Panc1 (cell line): ENCODE results near the gene ROBO1. TPM values are rescaled to one million over a fixed set of nuclear protein-coding genes. Genes with fewer than 3 reads are reported as not detected.

Source experiments
- ATAC-seq: fragments of 200-7000 bp; cut with Tn5 transposase; 2 replicates; pipeline ENCODE4 v1.9.1; 2020; ENCODE audit warnings: mild to moderate bottlenecking, moderate library complexity
- BruUV-seq: library from RNA; stranded (reverse); fragments of 400-500 nt; replicated peaks from 2 replicates; lab custom pipeline; 2021; lab: Mats Ljungman, UMichigan
- CTCF ChIA-PET: fragments of 300-600 bp; sonication (Branson Sonifier 250); formaldehyde crosslinking; loops from one replicate; lab custom pipeline; 2022; ENCODE audit warnings: antibody characterized with exemption; lab: Charles Lee
- POLR2A ChIA-PET: fragments of 300-600 bp; sonication (Branson Sonifier 250); formaldehyde crosslinking; loops from one replicate; lab custom pipeline; 2022; ENCODE audit warnings: antibody characterized with exemption; lab: Charles Lee
- DNase-seq: peaks from one replicate; pipeline ENCODE4 v3.0.0-alpha.2; 2010; ENCODE audit warnings: low read depth, low spot score
- H3K27ac ChIP-seq: 2 replicates; pipeline ENCODE4 v1.5.1; 2011; ENCODE audit warnings: mild to moderate bottlenecking, low read length, inconsistent platforms
- H3K27me3 ChIP-seq: fragments of 200-500 bp; sonication (Bioruptor generic); 2 replicates; pipeline ENCODE4 v1.6.0; 2014; ENCODE audit warnings: low read length, inconsistent platforms; ENCODE audit not compliant: control insufficient read depth, insufficient read depth
- H3K36me3 ChIP-seq: fragments of 200-500 bp; sonication (Bioruptor generic); 2 replicates; pipeline ENCODE4 v1.5.1; 2014; ENCODE audit warnings: inconsistent platforms, mild to moderate bottlenecking, low read length, moderate library complexity; ENCODE audit not compliant: control insufficient read depth, insufficient read depth
- H3K4me1 ChIP-seq: 2 replicates; pipeline ENCODE4 v1.5.1; 2011; ENCODE audit warnings: inconsistent platforms, mild to moderate bottlenecking, low read length, moderate library complexity; ENCODE audit not compliant: control insufficient read depth, insufficient read depth
- H3K4me3 ChIP-seq, 2 experiments: 2 replicates each; pipeline ENCODE4 v1.5.1; 2011 to 2012; ENCODE audit warnings: low read depth in 2 of 2, low read length in 2 of 2, mild to moderate bottlenecking in 2 of 2, inconsistent platforms in 1 of 2, moderate library complexity in 1 of 2
- H3K9me3 ChIP-seq: fragments of 200-500 bp; sonication (Bioruptor generic); 2 replicates; pipeline ENCODE4 v1.5.1; 2014; ENCODE audit warnings: low read depth, mild to moderate bottlenecking, inconsistent platforms, low read length, moderate library complexity; ENCODE audit not compliant: control insufficient read depth, insufficient read depth
- CTCF ChIP-seq: fragments of 450-650 bp; IDR thresholded peaks from 2 replicates; pipeline ENCODE4 v1.5.1; 2017; ENCODE audit warnings: mild to moderate bottlenecking
- POLR2AphosphoS5 ChIP-seq: IDR thresholded peaks from 2 replicates; pipeline ENCODE4 v1.6.1; 2012; ENCODE audit warnings: mild to moderate bottlenecking, low read depth, low read length, moderate library complexity
- REST ChIP-seq, 2 experiments: IDR thresholded peaks; 2 replicates each; pipeline ENCODE4 v1.6.1; 2011 to 2012; ENCODE audit warnings: low read depth in 2 of 2, control low read depth in 1 of 2, low read length in 1 of 2, mild to moderate bottlenecking in 1 of 2, moderate library complexity in 1 of 2; ENCODE audit not compliant: insufficient read depth in 1 of 2
- SIN3A ChIP-seq: IDR thresholded peaks from 2 replicates; pipeline ENCODE4 v1.6.1; 2012; ENCODE audit warnings: low read depth, mild to moderate bottlenecking, low read length, moderate library complexity, borderline replicate concordance; ENCODE audit not compliant: insufficient read depth
- TCF7L2 ChIP-seq: IDR thresholded peaks from 2 replicates; pipeline ENCODE4 v1.6.1; 2011; ENCODE audit warnings: mild to moderate bottlenecking, low read depth, low read length, inconsistent platforms
- in situ Hi-C: cut with HindIII; loops from 2 replicates; pipeline ENCODE4 v1.10.0; 2016; ENCODE audit warnings: low sequenced_read_pairs, low pct_unique_long_range_greater_than_20kb
- intact Hi-C: fragments of 100-400 bp; cut with micrococcal nuclease; formaldehyde crosslinking; loops from one replicate; pipeline ENCODE4 v1.10.0; 2022; ENCODE audit not compliant: unreplicated experiment
- total RNA-seq: library from RNA; stranded (reverse); gene quantifications from one replicate; pipeline ENCODE4 v1.2.1, GENCODE V29; 2021; ENCODE audit not compliant: unreplicated experiment

The ROBO1 gene
- total RNA-seq, 1 experiment from 2014 or later = 61.6 TPM

GRCh38 chr3:79245284-79246138 lies 522.3 kb downstream of the ROBO1 start:
- Histone ChIP-seq H3K9me3 (no peaks in the 10 kb centered on the region), H3K27ac (no peak overlapping the region), H3K4me3 (no peak overlapping the region), H3K27me3 (no peaks in the 10 kb centered on the region), H3K36me3 (no peaks in the 10 kb centered on the region), H3K4me1 (no peaks in the 10 kb centered on the region)
- BruUV-seq = no TSS peak
- no peak for DNase-seq
- ChIA-PET CTCF (no interaction called here), POLR2A (no interaction called here)
- in situ Hi-C loops = no loop called here
- TF ChIP-seq REST (IDR thresholded peaks at IDR 0.05; ENCODE audit: insufficient read depth in 1 of 2, low read depth in 2 of 2, low read length in 1 of 2) (no peak), SIN3A (no peak), CTCF (no peak), POLR2AphosphoS5 (no peak), TCF7L2 (no peak)
- no peak for ATAC-seq
- intact Hi-C loops = no loop called here

- in situ Hi-C loops = no loop called here
- no peak for ATAC-seq
- POLR2A ChIA-PET = no interaction called here
Observed at GRCh38 chr3:79236496-79236895, 531.3 kb downstream of the ROBO1 start.

More at GRCh38 chr3:79236496-79236895, 531.3 kb downstream of the ROBO1 start:
- Histone ChIP-seq H3K4me3 (no peak overlapping the region), H3K36me3 (no peaks in the 10 kb centered on the region), H3K4me1 (no peaks in the 10 kb centered on the region), H3K9me3 (no peaks in the 10 kb centered on the region), H3K27me3 (no peaks in the 10 kb centered on the region), H3K27ac (no peak overlapping the region)
- CTCF ChIA-PET = no interaction called here
- TF ChIP-seq SIN3A (no peak), TCF7L2 (no peak), POLR2AphosphoS5 (no peak), REST (IDR thresholded peaks at IDR 0.05; ENCODE audit: insufficient read depth in 1 of 2, low read depth in 2 of 2, low read length in 1 of 2) (no peak), CTCF (no peak)
- intact Hi-C loops = no loop called here
- no TSS peak for BruUV-seq
- no peak for DNase-seq
